Measurements from ENCODE around the gene SIRT1. TPM values are rescaled to one million over a fixed set of nuclear protein-coding genes. Genes with fewer than 3 reads are reported as not detected.
"Not testable (repeated sequence)": the region's sequence is repeated elsewhere in the genome, so short reads cannot be mapped to it uniquely, and the experiment has no call there.

Gene SIRT1
- polyA plus RNA-seq, 4 donors, result 40.3 to 58.2 (median 47.0) TPM

GRCh38 chr10:67875340-67876238 lies 8.9 kb upstream of the SIRT1 start:
- DNase-seq (ENCODE audit: low read depth in 4 of 4, low spot score in 3 of 4), result no peak

- not testable (repeated sequence) for DNase-seq (ENCODE audit: low read depth in 4 of 4, low spot score in 3 of 4)
Measured at GRCh38 chr10:67877421-67877820, 7.0 kb upstream of the SIRT1 start.

DNA sequence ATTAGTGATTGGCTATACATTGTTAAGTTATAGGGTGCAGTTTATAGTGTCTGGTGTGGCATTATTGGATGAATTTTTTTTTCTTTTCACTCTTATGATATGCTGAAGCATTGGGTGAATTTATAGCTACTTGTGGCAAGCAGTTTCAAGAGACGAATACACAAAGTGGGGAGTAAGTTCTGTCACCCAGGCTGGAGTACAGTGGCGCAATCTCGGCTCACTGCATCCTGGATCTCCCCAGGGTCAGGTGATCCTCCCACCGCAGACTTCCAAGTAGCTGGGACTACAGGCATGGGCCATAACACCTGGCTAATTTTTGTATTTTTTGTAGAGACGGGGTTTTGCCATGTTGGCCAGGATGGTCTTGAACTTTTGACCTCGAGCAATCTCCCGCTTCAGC lies 6.3 kb upstream of the SIRT1 start:
- DNase-seq (ENCODE audit: low read depth in 4 of 4, low spot score in 3 of 4), result no peak

GRCh38 chr10:67883710-67884312 lies 645 bp upstream of the SIRT1 start:
- no peak for DNase-seq (ENCODE audit: low read depth in 4 of 4, low spot score in 3 of 4)

DNA sequence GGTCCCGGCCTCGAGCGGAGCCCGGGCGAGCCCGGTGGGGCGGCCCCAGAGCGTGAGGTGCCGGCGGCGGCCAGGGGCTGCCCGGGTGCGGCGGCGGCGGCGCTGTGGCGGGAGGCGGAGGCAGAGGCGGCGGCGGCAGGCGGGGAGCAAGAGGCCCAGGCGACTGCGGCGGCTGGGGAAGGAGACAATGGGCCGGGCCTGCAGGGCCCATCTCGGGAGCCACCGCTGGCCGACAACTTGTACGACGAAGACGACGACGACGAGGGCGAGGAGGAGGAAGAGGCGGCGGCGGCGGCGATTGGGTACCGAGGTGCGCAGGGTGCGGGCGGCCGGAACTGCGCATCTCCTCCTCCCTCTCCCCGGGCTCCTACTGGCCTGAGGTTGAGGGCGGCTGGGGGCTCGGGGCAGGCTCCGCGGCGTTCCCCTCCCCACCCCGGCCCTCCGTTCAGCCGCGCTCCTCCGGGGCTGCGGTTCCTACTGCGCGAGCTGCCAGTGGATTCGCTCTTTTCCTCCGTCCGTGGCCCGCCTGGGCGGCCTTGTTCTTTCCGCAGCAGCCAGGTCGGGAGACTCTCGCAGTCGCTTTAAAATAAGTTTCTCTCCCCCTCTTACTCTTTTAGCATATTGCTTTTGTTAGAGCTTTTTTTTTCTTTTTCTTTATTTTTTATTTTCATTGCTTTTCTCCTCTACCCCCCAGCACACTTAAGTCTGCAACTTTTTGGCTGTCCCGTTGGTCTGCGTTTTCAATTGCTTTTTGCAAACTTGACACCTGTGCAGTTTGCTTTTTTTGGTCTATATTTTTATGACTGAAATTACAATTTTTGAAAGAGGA lies 600 bp downstream of the SIRT1 start:
- peak; percentile 48 to 57 (median 53) for DNase-seq (ENCODE audit: low read depth in 4 of 4, low spot score in 3 of 4)

DNA sequence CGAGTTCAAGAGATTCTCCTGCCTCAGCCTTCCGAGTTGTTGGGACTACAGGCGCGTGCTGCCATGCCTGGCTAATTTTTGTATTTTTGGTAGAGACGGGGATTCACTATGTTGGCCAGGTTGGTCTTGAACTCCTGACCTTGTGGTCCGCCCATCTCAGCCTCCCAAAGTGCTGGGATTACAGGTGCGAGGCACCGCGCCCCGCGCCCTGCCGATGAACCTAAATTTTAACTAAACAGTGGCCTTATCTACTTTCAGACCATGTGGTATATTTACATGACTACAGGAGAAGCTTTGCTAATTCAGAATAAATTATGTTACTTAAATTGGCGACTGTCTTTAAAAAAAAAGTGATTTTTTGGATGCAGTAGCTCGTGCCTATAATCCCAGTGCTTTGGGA lies 9.2 kb downstream of the SIRT1 start:
- DNase-seq (ENCODE audit: low read depth in 4 of 4, low spot score in 3 of 4), result no peak

DNA sequence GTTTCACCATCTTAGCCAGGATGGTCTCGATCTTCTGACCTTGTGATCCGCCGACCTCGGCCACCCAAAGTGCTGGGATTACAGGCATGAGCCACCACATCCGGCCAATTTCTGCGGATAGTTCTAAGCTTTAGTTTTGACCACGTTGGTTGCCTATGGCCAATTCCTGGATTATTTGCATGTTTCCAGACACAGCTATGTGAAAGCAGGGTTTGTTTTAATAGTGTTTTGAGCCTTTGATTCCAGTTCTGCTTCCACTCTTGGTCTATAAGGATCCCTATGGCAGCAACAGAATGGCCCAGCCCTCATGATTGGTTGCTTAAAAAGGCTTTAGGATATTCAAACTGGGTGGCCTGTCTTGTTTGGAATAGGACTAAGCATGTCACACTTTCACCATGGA lies 19.1 kb downstream of the SIRT1 start:
- no peak for DNase-seq (ENCODE audit: low read depth in 4 of 4, low spot score in 3 of 4)

GRCh38 chr10:67912331-67912946 lies 28.0 kb downstream of the SIRT1 start:
- DNase-seq (ENCODE audit: low read depth in 4 of 4, low spot score in 3 of 4), result no peak

DNA sequence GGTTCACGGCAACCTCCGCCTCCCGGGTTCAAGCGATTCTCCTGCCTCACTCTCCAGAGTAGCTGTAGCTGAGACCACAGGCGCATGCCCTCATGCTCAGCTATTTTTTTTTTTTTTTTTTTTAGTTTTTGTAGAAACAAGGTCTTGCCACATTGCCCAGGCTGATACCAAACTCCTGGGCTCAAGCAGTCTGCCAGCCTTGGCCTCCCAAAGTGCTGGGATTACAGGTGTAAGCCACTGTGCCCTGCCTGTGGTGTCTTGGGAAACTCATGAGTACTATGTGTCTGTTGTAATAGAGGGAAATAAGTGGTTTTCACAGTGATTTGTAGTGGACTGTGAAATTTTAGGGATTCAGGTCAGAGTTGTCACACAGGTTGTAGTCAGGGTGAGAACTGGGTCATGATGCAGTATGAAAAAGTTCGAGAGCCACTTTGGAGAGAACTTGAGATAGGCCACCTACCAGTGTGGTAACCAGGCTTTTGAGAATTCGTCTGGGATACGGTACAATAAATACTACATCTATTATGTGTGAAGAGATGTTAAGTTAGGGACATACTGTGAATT lies 30.4 kb downstream of the SIRT1 start:
- DNase-seq (ENCODE audit: low read depth in 4 of 4, low spot score in 3 of 4), result no peak

- no peak for DNase-seq (ENCODE audit: low read depth in 4 of 4, low spot score in 3 of 4)
Measured at GRCh38 chr10:67917169-67917568, 32.7 kb downstream of the SIRT1 start.

DNA sequence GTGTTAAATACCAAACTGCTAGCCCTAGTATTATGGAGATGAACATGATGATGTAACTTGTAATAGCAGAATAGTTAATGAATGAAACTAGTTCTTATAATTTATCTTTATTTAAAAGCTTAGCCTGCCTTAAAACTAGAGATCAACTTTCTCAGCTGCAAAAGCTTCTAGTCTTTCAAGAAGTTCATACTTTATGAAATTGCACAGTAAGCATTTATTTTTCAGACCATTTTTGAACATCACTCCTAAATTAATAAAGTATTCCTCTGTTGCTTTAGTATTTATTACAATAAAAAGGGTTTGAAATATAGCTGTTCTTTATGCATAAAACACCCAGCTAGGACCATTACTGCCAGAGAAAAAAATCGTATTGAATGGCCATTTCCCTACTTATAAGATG lies 33.2 kb downstream of the SIRT1 start:
- no peak for DNase-seq (ENCODE audit: low read depth in 4 of 4, low spot score in 3 of 4)

GRCh38 chr10:67921065-67921464 lies 36.6 kb downstream of the SIRT1 start:
- DNase-seq (ENCODE audit: low read depth in 4 of 4, low spot score in 3 of 4), result no peak

- no peak for DNase-seq (ENCODE audit: low read depth in 4 of 4, low spot score in 3 of 4)
Measured at GRCh38 chr10:67923551-67923950, 39.1 kb downstream of the SIRT1 start.

DNA sequence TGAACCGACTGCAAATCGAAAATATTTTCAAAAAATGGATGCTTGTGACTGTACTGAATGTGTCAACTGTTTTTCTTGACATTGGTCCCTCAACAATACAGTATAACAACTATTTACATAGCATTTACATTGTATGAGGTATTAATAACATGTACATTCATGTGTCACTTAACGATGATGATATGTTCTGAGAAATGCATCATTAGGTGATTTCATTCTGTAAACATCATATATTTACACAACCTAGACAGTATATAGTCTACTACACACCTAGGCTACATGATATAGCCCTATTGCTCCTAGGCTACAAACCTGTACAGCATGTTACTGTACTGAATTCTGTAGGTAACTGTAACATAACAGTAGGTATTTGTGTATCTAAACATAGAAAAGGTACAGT lies 39.7 kb downstream of the SIRT1 start:
- no peak for DNase-seq (ENCODE audit: low read depth in 4 of 4, low spot score in 3 of 4)

GRCh38 chr10:67925449-67926005 lies 41.1 kb downstream of the SIRT1 start:
- DNase-seq (ENCODE audit: low read depth in 4 of 4, low spot score in 3 of 4), result no peak

- no peak for DNase-seq (ENCODE audit: low read depth in 4 of 4, low spot score in 3 of 4)
Measured at GRCh38 chr10:67926951-67927350, 42.5 kb downstream of the SIRT1 start.

- DNase-seq (ENCODE audit: low read depth in 4 of 4, low spot score in 3 of 4), result no peak
Measured at GRCh38 chr10:67933199-67933598, 48.7 kb downstream of the SIRT1 start.

- DNase-seq (ENCODE audit: low read depth in 4 of 4, low spot score in 3 of 4), result no peak
Measured at GRCh38 chr10:67934336-67934735, 49.9 kb downstream of the SIRT1 start.

DNA sequence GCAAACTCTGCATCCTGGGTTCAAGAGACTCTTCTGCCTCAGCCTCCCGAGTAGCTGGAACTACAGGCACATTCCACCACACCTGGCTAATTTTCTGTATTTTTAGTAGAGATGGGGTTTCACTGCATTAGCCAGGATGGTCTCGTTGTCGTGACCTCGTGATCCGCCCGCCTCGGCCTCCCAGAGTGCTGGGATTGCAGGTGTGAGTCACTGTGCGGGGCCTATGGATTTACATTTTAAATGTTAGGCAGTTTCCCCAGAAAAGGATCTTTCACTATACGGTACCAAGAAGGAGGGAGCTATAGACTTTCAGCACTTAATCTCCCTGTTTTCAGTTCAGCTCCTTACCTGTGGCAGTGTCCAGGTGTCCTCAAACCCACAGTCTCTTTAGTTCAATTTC lies 50.8 kb downstream of the SIRT1 start:
- no peak for DNase-seq (ENCODE audit: low read depth in 4 of 4, low spot score in 3 of 4)

DNA sequence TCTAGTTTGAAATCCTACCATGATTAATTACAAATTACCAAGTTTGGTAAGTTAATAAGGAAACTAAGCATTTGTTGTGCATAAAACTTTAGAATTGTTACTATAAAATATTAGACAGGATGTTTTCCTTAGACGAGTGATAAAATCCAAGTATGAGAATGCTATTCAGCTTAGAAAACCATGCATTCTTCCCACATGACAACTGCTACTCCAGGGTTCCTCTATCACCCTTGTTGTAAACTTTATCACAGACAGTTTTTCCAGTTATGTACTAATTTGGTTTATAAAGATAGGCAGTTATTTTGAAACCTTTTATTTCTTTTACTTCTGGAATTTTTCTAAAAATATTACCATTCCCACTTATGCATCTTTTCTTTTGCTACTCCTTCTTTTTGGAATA lies 52.0 kb downstream of the SIRT1 start:
- no peak for DNase-seq (ENCODE audit: low read depth in 4 of 4, low spot score in 3 of 4)

All from left renal pelvis (tissue), 4 donors.